PC-9 (cell line): ENCODE data around the gene COL24A1.

ENCODE experiments used
- EZH2 ChIP-seq: fragments of 200-600 bp; sonication (generic); IDR thresholded peaks from 2 replicates; pipeline ENCODE4 v1.8.0; 2017; ENCODE audit warnings: antibody characterized with exemption, low read depth
- TF ChIP-seq, protein P1 (sequence below): fragments of 200-600 bp; sonication (generic); conservative IDR thresholded peaks from 2 replicates; pipeline ENCODE4 v1.6.1; 2017; ENCODE audit warnings: mixed run types, antibody characterized with exemption, mild to moderate bottlenecking, moderate library complexity

DNA sequence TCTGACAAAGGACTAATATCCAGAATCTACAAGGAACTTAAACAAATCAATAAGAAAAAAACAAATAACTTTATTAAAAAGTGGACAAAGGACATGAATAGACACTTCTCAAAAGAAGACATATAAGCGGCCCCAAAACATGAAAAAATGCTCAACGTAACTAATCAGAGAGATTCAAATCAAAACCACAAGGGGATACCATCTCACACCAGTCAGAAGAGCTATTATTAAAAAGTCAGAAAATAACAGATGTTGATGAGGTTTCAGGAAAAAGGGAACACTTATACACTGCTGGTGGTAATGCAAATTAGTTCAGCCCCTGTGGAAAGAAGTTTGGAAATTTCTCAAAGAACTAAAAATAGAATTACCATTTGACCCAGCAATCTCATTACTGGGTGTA is 102.2 kb downstream of the COL24A1 start:
- TF ChIP-seq, protein P1, sequence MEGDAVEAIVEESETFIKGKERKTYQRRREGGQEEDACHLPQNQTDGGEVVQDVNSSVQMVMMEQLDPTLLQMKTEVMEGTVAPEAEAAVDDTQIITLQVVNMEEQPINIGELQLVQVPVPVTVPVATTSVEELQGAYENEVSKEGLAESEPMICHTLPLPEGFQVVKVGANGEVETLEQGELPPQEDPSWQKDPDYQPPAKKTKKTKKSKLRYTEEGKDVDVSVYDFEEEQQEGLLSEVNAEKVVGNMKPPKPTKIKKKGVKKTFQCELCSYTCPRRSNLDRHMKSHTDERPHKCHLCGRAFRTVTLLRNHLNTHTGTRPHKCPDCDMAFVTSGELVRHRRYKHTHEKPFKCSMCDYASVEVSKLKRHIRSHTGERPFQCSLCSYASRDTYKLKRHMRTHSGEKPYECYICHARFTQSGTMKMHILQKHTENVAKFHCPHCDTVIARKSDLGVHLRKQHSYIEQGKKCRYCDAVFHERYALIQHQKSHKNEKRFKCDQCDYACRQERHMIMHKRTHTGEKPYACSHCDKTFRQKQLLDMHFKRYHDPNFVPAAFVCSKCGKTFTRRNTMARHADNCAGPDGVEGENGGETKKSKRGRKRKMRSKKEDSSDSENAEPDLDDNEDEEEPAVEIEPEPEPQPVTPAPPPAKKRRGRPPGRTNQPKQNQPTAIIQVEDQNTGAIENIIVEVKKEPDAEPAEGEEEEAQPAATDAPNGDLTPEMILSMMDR = no peak
- no peak for TF ChIP-seq EZH2
